ENCODE results near the gene SLC13A2. TPM values are rescaled to one million over a fixed set of nuclear protein-coding genes. Genes with fewer than 3 reads are reported as not detected.

SLC13A2 gene
- total RNA-seq, 1 experiment from 2014 or later = not detected

DNA sequence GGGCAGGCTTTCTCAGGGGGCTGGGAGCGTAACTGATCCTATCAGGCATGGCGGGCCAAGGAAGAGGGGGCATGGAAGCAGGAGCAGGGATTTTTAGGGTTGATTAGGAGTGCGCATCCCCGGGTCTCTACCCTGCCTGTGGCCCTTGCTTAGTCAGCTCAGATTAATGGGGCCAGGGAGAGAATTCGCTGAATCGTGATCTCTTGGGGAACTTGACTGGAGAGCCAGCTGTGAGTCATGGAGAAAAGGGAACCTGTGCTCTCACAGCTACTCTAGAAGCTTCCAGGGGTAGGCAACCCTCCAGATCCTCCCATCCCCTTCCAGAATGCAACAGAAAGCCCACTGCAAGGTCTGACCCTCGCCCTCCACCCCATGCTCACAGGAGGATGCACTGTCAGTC, 36.3 kb downstream of the SLC13A2 start:
- no peak overlapping the region for H3K4me2 ChIP-seq (ENCODE audit: low read length)
- DNase-seq (ENCODE audit: low read depth, low spot score) = no peak
- TF ChIP-seq ZNF274 (IDR thresholded peaks at IDR 0.05; ENCODE audit: low read depth, low read length) = no peak
- no peak for TF ChIP-seq YY1 (IDR thresholded peaks at IDR 0.05; ENCODE audit: extremely low read depth, insufficient replicate concordance, low read depth, low read length)
- TF ChIP-seq, protein P1, sequence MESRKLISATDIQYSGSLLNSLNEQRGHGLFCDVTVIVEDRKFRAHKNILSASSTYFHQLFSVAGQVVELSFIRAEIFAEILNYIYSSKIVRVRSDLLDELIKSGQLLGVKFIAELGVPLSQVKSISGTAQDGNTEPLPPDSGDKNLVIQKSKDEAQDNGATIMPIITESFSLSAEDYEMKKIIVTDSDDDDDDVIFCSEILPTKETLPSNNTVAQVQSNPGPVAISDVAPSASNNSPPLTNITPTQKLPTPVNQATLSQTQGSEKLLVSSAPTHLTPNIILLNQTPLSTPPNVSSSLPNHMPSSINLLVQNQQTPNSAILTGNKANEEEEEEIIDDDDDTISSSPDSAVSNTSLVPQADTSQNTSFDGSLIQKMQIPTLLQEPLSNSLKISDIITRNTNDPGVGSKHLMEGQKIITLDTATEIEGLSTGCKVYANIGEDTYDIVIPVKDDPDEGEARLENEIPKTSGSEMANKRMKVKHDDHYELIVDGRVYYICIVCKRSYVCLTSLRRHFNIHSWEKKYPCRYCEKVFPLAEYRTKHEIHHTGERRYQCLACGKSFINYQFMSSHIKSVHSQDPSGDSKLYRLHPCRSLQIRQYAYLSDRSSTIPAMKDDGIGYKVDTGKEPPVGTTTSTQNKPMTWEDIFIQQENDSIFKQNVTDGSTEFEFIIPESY (IDR thresholded peaks at IDR 0.05; ENCODE audit: extremely low read depth, insufficient replicate concordance, low read length) = no peak
- TF ChIP-seq RAD21 (IDR thresholded peaks at IDR 0.05; ENCODE audit: low read depth) = no peak
- TF ChIP-seq CEBPB (IDR thresholded peaks at IDR 0.05; ENCODE audit: low read depth) = no peak
- TF ChIP-seq FOSL1 (IDR thresholded peaks at IDR 0.05; ENCODE audit: low read depth) = no peak
- TF ChIP-seq SP1 (IDR thresholded peaks at IDR 0.05; ENCODE audit: low read depth) = no peak
- no peak for TF ChIP-seq SRF (IDR thresholded peaks at IDR 0.05; ENCODE audit: low read depth)
- no peak for TF ChIP-seq EZH2phosphoT487 (IDR thresholded peaks at IDR 0.05; ENCODE audit: borderline replicate concordance)
- TF ChIP-seq, protein P2, sequence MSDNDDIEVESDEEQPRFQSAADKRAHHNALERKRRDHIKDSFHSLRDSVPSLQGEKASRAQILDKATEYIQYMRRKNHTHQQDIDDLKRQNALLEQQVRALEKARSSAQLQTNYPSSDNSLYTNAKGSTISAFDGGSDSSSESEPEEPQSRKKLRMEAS (IDR thresholded peaks at IDR 0.05) = no peak
- no peak for TF ChIP-seq ELF1 (IDR thresholded peaks at IDR 0.05; ENCODE audit: borderline replicate concordance, low read depth)
- TF ChIP-seq, protein P3, sequence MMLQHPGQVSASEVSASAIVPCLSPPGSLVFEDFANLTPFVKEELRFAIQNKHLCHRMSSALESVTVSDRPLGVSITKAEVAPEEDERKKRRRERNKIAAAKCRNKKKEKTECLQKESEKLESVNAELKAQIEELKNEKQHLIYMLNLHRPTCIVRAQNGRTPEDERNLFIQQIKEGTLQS (IDR thresholded peaks at IDR 0.05) = no peak
- no peak for TF ChIP-seq CBX3 (IDR thresholded peaks at IDR 0.05; ENCODE audit: low read depth)
- TF ChIP-seq, protein P4, sequence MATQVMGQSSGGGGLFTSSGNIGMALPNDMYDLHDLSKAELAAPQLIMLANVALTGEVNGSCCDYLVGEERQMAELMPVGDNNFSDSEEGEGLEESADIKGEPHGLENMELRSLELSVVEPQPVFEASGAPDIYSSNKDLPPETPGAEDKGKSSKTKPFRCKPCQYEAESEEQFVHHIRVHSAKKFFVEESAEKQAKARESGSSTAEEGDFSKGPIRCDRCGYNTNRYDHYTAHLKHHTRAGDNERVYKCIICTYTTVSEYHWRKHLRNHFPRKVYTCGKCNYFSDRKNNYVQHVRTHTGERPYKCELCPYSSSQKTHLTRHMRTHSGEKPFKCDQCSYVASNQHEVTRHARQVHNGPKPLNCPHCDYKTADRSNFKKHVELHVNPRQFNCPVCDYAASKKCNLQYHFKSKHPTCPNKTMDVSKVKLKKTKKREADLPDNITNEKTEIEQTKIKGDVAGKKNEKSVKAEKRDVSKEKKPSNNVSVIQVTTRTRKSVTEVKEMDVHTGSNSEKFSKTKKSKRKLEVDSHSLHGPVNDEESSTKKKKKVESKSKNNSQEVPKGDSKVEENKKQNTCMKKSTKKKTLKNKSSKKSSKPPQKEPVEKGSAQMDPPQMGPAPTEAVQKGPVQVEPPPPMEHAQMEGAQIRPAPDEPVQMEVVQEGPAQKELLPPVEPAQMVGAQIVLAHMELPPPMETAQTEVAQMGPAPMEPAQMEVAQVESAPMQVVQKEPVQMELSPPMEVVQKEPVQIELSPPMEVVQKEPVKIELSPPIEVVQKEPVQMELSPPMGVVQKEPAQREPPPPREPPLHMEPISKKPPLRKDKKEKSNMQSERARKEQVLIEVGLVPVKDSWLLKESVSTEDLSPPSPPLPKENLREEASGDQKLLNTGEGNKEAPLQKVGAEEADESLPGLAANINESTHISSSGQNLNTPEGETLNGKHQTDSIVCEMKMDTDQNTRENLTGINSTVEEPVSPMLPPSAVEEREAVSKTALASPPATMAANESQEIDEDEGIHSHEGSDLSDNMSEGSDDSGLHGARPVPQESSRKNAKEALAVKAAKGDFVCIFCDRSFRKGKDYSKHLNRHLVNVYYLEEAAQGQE (IDR thresholded peaks at IDR 0.05; ENCODE audit: low read depth) = no peak
- no peak for TF ChIP-seq JUND (IDR thresholded peaks at IDR 0.05)
- no peak for TF ChIP-seq ZFX (IDR thresholded peaks at IDR 0.05)
- TF ChIP-seq POLR2A (IDR thresholded peaks at IDR 0.05; ENCODE audit: borderline replicate concordance, extremely low read depth, insufficient read depth, insufficient read length) = no peak
- TF ChIP-seq TCF7L2 (IDR thresholded peaks at IDR 0.05; ENCODE audit: borderline replicate concordance, extremely low read depth, insufficient read depth, insufficient read length) = no peak
- TF ChIP-seq EGR1 (IDR thresholded peaks at IDR 0.05; ENCODE audit: low read depth) = no peak
- ChIA-PET POLR2A (no interaction called here), CTCF (no interaction called here), RAD21 (ENCODE audit: low non-redundant PET in 1 of 2, low total read pairs in 2 of 2, uncharacterized antibody in 2 of 2, unreplicated experiment in 2 of 2) (no interaction called here)
- H3K27ac ChIP-seq (ENCODE audit: low read depth, low read length) = no peak overlapping the region
- no peak overlapping the region for H2AFZ ChIP-seq (ENCODE audit: low read depth, low read length, poor library complexity, severe bottlenecking)
- H3K4me3 ChIP-seq (replicated peaks in 1 of 2; ENCODE audit: low read depth in 1 of 2, low read length in 2 of 2) = no peak overlapping the region
- no peaks in the 10 kb centered on the region for H3K9me3 ChIP-seq (ENCODE audit: control insufficient read depth in 1 of 2, insufficient read depth in 1 of 2, low read depth in 1 of 2, low read length in 2 of 2)
- no peaks in the 10 kb centered on the region for H3K36me3 ChIP-seq (ENCODE audit: control insufficient read depth in 1 of 2, insufficient read depth in 2 of 2, low read length in 2 of 2)
- no peak overlapping the region for H3K9ac ChIP-seq (ENCODE audit: low read length)
- intact Hi-C loops (cut with micrococcal nuclease) = no loop called here
- no peaks in the 10 kb centered on the region for H3K4me1 ChIP-seq (ENCODE audit: control insufficient read depth in 1 of 2, insufficient read depth in 2 of 2, low read length in 2 of 2)
- H3K9me2 ChIP-seq (ENCODE audit: insufficient read depth) = no peaks in the 10 kb centered on the region
- H3K27me3 ChIP-seq (ENCODE audit: insufficient read depth, low read length) = peaks cover 8% of the 10 kb centered on the region; the same call in 1 of the 2 replicates
- H4K20me1 ChIP-seq (ENCODE audit: insufficient read depth) = no peaks in the 10 kb centered on the region
- no peak for ATAC-seq
- BruUV-seq (replicated peaks) = no TSS peak
- H3K79me2 ChIP-seq (ENCODE audit: insufficient read depth, low read length) = no peaks in the 10 kb centered on the region

All from HCT116 (cell line).